ENCODE data around the gene CSNK1D. TPM values are rescaled to one million over a fixed set of nuclear protein-coding genes. Genes with fewer than 3 reads are reported as not detected.

The CSNK1D gene
- total RNA-seq, 2 experiments from 2014 or later = 115 to 142 TPM

GRCh38 chr17:82241926-82242697, 31.4 kb downstream of the CSNK1D start:
- ChIA-PET POLR2A (no interaction called here), CTCF (interaction anchor here (1.3 to 2.6 kb wide), 3 partner anchors 10 to 79 kb away, joined by 3 to 7 read pairs (median 5); no protein-coding TSS in a partner anchor)
- H3K27ac Mint-ChIP-seq = peak overlapping the region; percentile 80
- no peak overlapping the region for H3K4me3 Mint-ChIP-seq
- H3K36me3 Mint-ChIP-seq (ENCODE audit: low read depth) = peaks cover 40% of the 10 kb centered on the region
- H3K4me1 Mint-ChIP-seq = peaks cover 55% of the 10 kb centered on the region
- no peaks in the 10 kb centered on the region for H3K27me3 Mint-ChIP-seq
- no peaks in the 10 kb centered on the region for H3K9me3 Mint-ChIP-seq
- DNase-seq = no peak

- no peak for DNase-seq
- ChIA-PET CTCF (interaction anchor here (1.1 to 2.0 kb wide), 3 partner anchors 14 to 290 kb away, joined by 4 to 6 read pairs (median 5); no protein-coding TSS in a partner anchor), POLR2A (no interaction called here)
- Mint-ChIP-seq H3K4me1 (peaks cover 55% of the 10 kb centered on the region), H3K27ac (peak overlapping the region; percentile 80), H3K36me3 (ENCODE audit: low read depth) (peaks cover 38% of the 10 kb centered on the region), H3K27me3 (no peaks in the 10 kb centered on the region), H3K4me3 (no peak overlapping the region), H3K9me3 (no peaks in the 10 kb centered on the region)
These were observed 32.1 kb downstream of the CSNK1D start for GRCh38 chr17:82241183-82241925.

- CTCF ChIA-PET = interaction anchor here (1.1 to 2.0 kb wide), 3 partner anchors 15 to 289 kb away, joined by 4 to 6 read pairs (median 5); no protein-coding TSS in a partner anchor
- Mint-ChIP-seq H3K4me1 (peaks cover 61% of the 10 kb centered on the region), H3K36me3 (ENCODE audit: low read depth) (peaks cover 34% of the 10 kb centered on the region), H3K9me3 (no peaks in the 10 kb centered on the region), H3K27me3 (no peaks in the 10 kb centered on the region), H3K27ac (peak overlapping the region; percentile 86), H3K4me3 (no peak overlapping the region)
- POLR2A ChIA-PET = interaction anchor here (0.5 kb wide), 1 partner anchor 24 kb away, joined by 4 read pairs; no protein-coding TSS in a partner anchor
- no peak for DNase-seq
These were observed 32.9 kb downstream of the CSNK1D start for GRCh38 chr17:82240506-82241182.

- Mint-ChIP-seq H3K4me1 (peaks cover 66% of the 10 kb centered on the region), H3K27ac (peak overlapping the region; percentile 69), H3K9me3 (no peaks in the 10 kb centered on the region), H3K27me3 (no peaks in the 10 kb centered on the region), H3K4me3 (no peak overlapping the region), H3K36me3 (ENCODE audit: low read depth) (peaks cover 31% of the 10 kb centered on the region)
- no peak for DNase-seq
- ChIA-PET POLR2A (interaction anchor here (0.5 kb wide), 1 partner anchor 25 kb away, joined by 4 read pairs; no protein-coding TSS in a partner anchor), CTCF (interaction anchor here (1.9 kb wide), 1 partner anchor 15 kb away, joined by 6 read pairs; no protein-coding TSS in a partner anchor)
These were observed 33.5 kb downstream of the CSNK1D start for GRCh38 chr17:82239926-82240505.

- H3K4me3 Mint-ChIP-seq = peak overlapping the region; percentile 10
- POLR2A ChIA-PET = no interaction called here
- H3K27me3 Mint-ChIP-seq = no peaks in the 10 kb centered on the region
- CTCF ChIA-PET = interaction anchor here (1.6 to 2.4 kb wide), 3 partner anchors 16 to 209 kb away, joined by 3 to 13 read pairs (median 6); partner anchors contain the start of gene CD7
- no peak for DNase-seq
- H3K9me3 Mint-ChIP-seq = no peaks in the 10 kb centered on the region
- H3K4me1 Mint-ChIP-seq = peaks cover 64% of the 10 kb centered on the region
- peak overlapping the region; percentile 69 for H3K27ac Mint-ChIP-seq
- peaks cover 25% of the 10 kb centered on the region for H3K36me3 Mint-ChIP-seq (ENCODE audit: low read depth)
These were observed 34.0 kb downstream of the CSNK1D start for GRCh38 chr17:82239401-82239925.

- Mint-ChIP-seq H3K36me3 (ENCODE audit: low read depth) (peaks cover 18% of the 10 kb centered on the region), H3K27me3 (no peaks in the 10 kb centered on the region), H3K27ac (peak overlapping the region; percentile 89), H3K4me3 (peak overlapping the region; percentile 66), H3K9me3 (no peaks in the 10 kb centered on the region), H3K4me1 (peaks cover 59% of the 10 kb centered on the region)
- POLR2A ChIA-PET = no interaction called here
- CTCF ChIA-PET = interaction anchor here (0.9 to 2.4 kb wide), 6 partner anchors 10 to 208 kb away, joined by 3 to 13 read pairs (median 4); partner anchors contain the start of genes CD7 and SLC16A3
- peak; percentile 87 for DNase-seq
These were observed 34.9 kb downstream of the CSNK1D start for GRCh38 chr17:82238472-82239201.

- POLR2A ChIA-PET = no interaction called here
- H3K4me1 Mint-ChIP-seq = peaks cover 62% of the 10 kb centered on the region
- DNase-seq = no peak
- peak overlapping the region; percentile 66 for H3K4me3 Mint-ChIP-seq
- no peaks in the 10 kb centered on the region for H3K9me3 Mint-ChIP-seq
- peaks cover 18% of the 10 kb centered on the region for H3K36me3 Mint-ChIP-seq (ENCODE audit: low read depth)
- peak overlapping the region; percentile 89 for H3K27ac Mint-ChIP-seq
- CTCF ChIA-PET = interaction anchor here (0.6 to 2.4 kb wide), 10 partner anchors 9 to 299 kb away, joined by 3 to 13 read pairs (median 4); partner anchors contain the start of genes CD7 and SLC16A3
- no peaks in the 10 kb centered on the region for H3K27me3 Mint-ChIP-seq
These were observed 35.6 kb downstream of the CSNK1D start for GRCh38 chr17:82237746-82238471.

- no peaks in the 10 kb centered on the region for H3K9me3 Mint-ChIP-seq
- peaks cover 14% of the 10 kb centered on the region for H3K36me3 Mint-ChIP-seq (ENCODE audit: low read depth)
- H3K4me3 Mint-ChIP-seq = no peak overlapping the region
- peaks cover 58% of the 10 kb centered on the region for H3K4me1 Mint-ChIP-seq
- no peaks in the 10 kb centered on the region for H3K27me3 Mint-ChIP-seq
- peak overlapping the region; percentile 41 for H3K27ac Mint-ChIP-seq
- DNase-seq = no peak
- CTCF ChIA-PET = interaction anchor here (0.6 to 2.4 kb wide), 21 partner anchors 8 to 300 kb away, joined by 3 to 14 read pairs (median 4); partner anchors contain the start of genes CD7 and SLC16A3
- POLR2A ChIA-PET = no interaction called here
These were observed 36.3 kb downstream of the CSNK1D start for GRCh38 chr17:82237083-82237745.

GRCh38 chr17:82236142-82236971, 37.1 kb downstream of the CSNK1D start:
- Mint-ChIP-seq H3K4me3 (no peak overlapping the region), H3K36me3 (ENCODE audit: low read depth) (peaks cover 14% of the 10 kb centered on the region), H3K27ac (peak overlapping the region; percentile 50), H3K4me1 (peaks cover 53% of the 10 kb centered on the region), H3K27me3 (no peaks in the 10 kb centered on the region), H3K9me3 (no peaks in the 10 kb centered on the region)
- CTCF ChIA-PET = interaction anchor here (0.8 to 2.3 kb wide), 34 partner anchors 9 to 277 kb away, joined by 3 to 14 read pairs (median 4); partner anchors contain the start of genes CD7, CSNK1D and DCXR
- DNase-seq = peak; percentile 74
- POLR2A ChIA-PET = no interaction called here

- H3K36me3 Mint-ChIP-seq (ENCODE audit: low read depth) = peaks cover 13% of the 10 kb centered on the region
- no peaks in the 10 kb centered on the region for H3K9me3 Mint-ChIP-seq
- CTCF ChIA-PET = interaction anchor here (0.9 to 2.3 kb wide), 32 partner anchors 9 to 276 kb away, joined by 3 to 14 read pairs (median 4); partner anchors contain the start of genes CD7, CSNK1D and DCXR
- H3K4me3 Mint-ChIP-seq = no peak overlapping the region
- H3K27me3 Mint-ChIP-seq = no peaks in the 10 kb centered on the region
- no peak for DNase-seq
- peak overlapping the region; percentile 50 for H3K27ac Mint-ChIP-seq
- peaks cover 47% of the 10 kb centered on the region for H3K4me1 Mint-ChIP-seq
- POLR2A ChIA-PET = no interaction called here
These were observed 37.7 kb downstream of the CSNK1D start for GRCh38 chr17:82235775-82236141.
